AG10803 (cell line): ENCODE data around the gene LDAF1.

Experiments used
- DNase-seq: peaks from one replicate; pipeline ENCODE4 v3.0.0; 2010; ENCODE audit warnings: low read depth
- H3K4me3 ChIP-seq: 2 replicates; pipeline ENCODE4 v1.5.1; 2011; ENCODE audit warnings: mild to moderate bottlenecking, low read length, control low read depth
- CTCF ChIP-seq: conservative IDR thresholded peaks from 2 replicates; pipeline ENCODE4 v1.5.1; 2011; ENCODE audit warnings: mild to moderate bottlenecking, low read length, control low read depth, inconsistent platforms

The LDAF1 gene

GRCh38 chr16:21211486-21211885, 53.0 kb downstream of the LDAF1 start, which contains the start of gene ZP2:
Gene ZP2 (minus strand): TSS chr16:21211574. CDS start chr16:21211547, 27 bp downstream.
- no peak within 1 kb of the TSS for H3K4me3 ChIP-seq
- DNase-seq, result no peak
- no peak for TF ChIP-seq CTCF

- H3K4me3 ChIP-seq, result no peak overlapping the region
- DNase-seq, result no peak
- no peak for TF ChIP-seq CTCF
These were observed 55.6 kb downstream of the LDAF1 start for GRCh38 chr16:21214086-21214485.

- no peak for TF ChIP-seq CTCF
- H3K4me3 ChIP-seq, result no peak overlapping the region
- DNase-seq, result no peak
These were observed 58.6 kb downstream of the LDAF1 start for GRCh38 chr16:21217121-21217520.

- TF ChIP-seq CTCF, result no peak
- H3K4me3 ChIP-seq, result no peak overlapping the region
- no peak for DNase-seq
These were observed 59.7 kb downstream of the LDAF1 start for GRCh38 chr16:21218153-21218552.

GRCh38 chr16:21219551-21219950, 61.1 kb downstream of the LDAF1 start:
- TF ChIP-seq CTCF, result no peak
- H3K4me3 ChIP-seq, result no peak overlapping the region
- no peak for DNase-seq

- no peak for TF ChIP-seq CTCF
- DNase-seq, result no peak
- H3K4me3 ChIP-seq, result no peak overlapping the region
These were observed 64.2 kb downstream of the LDAF1 start for GRCh38 chr16:21222495-21223337.

- DNase-seq, result no peak
- no peak for TF ChIP-seq CTCF
- no peak overlapping the region for H3K4me3 ChIP-seq
These were observed 65.3 kb downstream of the LDAF1 start for GRCh38 chr16:21223787-21224186.
